PFSK-1 (cell line): Measurements from ENCODE around the gene TVP23A.

Source experiments
- FOXP2 ChIP-seq: optimal IDR thresholded peaks from 2 replicates; pipeline ENCODE3; 2011; ENCODE audit warnings: borderline replicate concordance, control low read depth, inconsistent platforms; ENCODE audit not compliant: insufficient read depth; ENCODE audit errors: extremely low read length, extremely low read depth
- POLR2AphosphoS5 ChIP-seq: IDR thresholded peaks from 2 replicates; pipeline ENCODE4 v1.6.1; 2012; ENCODE audit warnings: low read depth, mild to moderate bottlenecking, control low read depth, low read length, moderate library complexity
- SIN3A ChIP-seq: IDR thresholded peaks from 2 replicates; pipeline ENCODE4 v1.6.1; 2012; ENCODE audit warnings: mild to moderate bottlenecking, low read length, moderate library complexity, borderline replicate concordance; ENCODE audit not compliant: insufficient read depth
- TAF1 ChIP-seq: IDR thresholded peaks from 2 replicates; pipeline ENCODE4 v1.6.1; 2012; ENCODE audit warnings: low read length, control low read depth, borderline replicate concordance; ENCODE audit not compliant: insufficient read depth
- TF ChIP-seq, protein P1 (sequence below), 2 experiments: IDR thresholded peaks; 2 replicates each; pipeline versions ENCODE4 v1.6.1 to v1.8.0; 2011 to 2012; ENCODE audit warnings: low read depth in 2 of 2, low read length in 2 of 2, control low read depth in 1 of 2, inconsistent platforms in 1 of 2, mild to moderate bottlenecking in 1 of 2, moderate library complexity in 1 of 2; ENCODE audit not compliant: insufficient read depth in 1 of 2

Gene TVP23A

GRCh38 chr16:10770907-10771306, 47.7 kb downstream of the TVP23A start:
- TF ChIP-seq SIN3A (no peak), FOXP2 (no peak), POLR2AphosphoS5 (no peak), TAF1 (no peak)
- TF ChIP-seq, protein P1, sequence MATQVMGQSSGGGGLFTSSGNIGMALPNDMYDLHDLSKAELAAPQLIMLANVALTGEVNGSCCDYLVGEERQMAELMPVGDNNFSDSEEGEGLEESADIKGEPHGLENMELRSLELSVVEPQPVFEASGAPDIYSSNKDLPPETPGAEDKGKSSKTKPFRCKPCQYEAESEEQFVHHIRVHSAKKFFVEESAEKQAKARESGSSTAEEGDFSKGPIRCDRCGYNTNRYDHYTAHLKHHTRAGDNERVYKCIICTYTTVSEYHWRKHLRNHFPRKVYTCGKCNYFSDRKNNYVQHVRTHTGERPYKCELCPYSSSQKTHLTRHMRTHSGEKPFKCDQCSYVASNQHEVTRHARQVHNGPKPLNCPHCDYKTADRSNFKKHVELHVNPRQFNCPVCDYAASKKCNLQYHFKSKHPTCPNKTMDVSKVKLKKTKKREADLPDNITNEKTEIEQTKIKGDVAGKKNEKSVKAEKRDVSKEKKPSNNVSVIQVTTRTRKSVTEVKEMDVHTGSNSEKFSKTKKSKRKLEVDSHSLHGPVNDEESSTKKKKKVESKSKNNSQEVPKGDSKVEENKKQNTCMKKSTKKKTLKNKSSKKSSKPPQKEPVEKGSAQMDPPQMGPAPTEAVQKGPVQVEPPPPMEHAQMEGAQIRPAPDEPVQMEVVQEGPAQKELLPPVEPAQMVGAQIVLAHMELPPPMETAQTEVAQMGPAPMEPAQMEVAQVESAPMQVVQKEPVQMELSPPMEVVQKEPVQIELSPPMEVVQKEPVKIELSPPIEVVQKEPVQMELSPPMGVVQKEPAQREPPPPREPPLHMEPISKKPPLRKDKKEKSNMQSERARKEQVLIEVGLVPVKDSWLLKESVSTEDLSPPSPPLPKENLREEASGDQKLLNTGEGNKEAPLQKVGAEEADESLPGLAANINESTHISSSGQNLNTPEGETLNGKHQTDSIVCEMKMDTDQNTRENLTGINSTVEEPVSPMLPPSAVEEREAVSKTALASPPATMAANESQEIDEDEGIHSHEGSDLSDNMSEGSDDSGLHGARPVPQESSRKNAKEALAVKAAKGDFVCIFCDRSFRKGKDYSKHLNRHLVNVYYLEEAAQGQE (IDR thresholded peaks at IDR 0.05; ENCODE audit: insufficient read depth in 1 of 2, low read depth in 2 of 2, low read length in 2 of 2) = no peak

DNA sequence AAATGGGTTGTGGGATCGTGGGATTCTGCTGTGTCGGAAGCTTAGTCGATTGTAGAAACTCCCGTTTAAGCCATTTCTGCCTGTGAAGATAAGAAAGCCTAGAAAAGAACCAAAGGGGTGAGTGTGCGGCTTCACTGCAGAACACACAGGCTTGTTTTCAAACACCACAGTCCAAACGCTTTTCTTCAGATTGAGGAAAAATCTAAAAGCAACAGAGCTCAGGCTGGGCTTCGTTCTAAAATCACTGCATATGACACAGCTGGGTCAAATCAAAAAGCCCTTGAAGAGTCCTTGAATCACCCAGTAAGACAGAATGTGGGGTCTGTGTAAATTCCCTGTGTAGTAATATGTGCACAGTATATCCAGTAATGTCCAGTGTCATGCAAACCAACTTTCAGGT, 49.2 kb downstream of the TVP23A start:
- TF ChIP-seq, protein P1 (IDR thresholded peaks at IDR 0.05; ENCODE audit: insufficient read depth in 1 of 2, low read depth in 2 of 2, low read length in 2 of 2) = no peak
- TF ChIP-seq SIN3A = no peak
- no peak for TF ChIP-seq POLR2AphosphoS5
- TF ChIP-seq TAF1 = no peak
- no peak for TF ChIP-seq FOXP2

GRCh38 chr16:10767127-10767526, 51.5 kb downstream of the TVP23A start:
- no peak for TF ChIP-seq FOXP2
- TF ChIP-seq, protein P1 (IDR thresholded peaks at IDR 0.05; ENCODE audit: insufficient read depth in 1 of 2, low read depth in 2 of 2, low read length in 2 of 2) = no peak
- no peak for TF ChIP-seq POLR2AphosphoS5
- no peak for TF ChIP-seq TAF1
- no peak for TF ChIP-seq SIN3A

GRCh38 chr16:10765772-10766171, 52.8 kb downstream of the TVP23A start:
- no peak for TF ChIP-seq POLR2AphosphoS5
- TF ChIP-seq FOXP2 = no peak
- no peak for TF ChIP-seq TAF1
- TF ChIP-seq SIN3A = no peak
- TF ChIP-seq, protein P1 (IDR thresholded peaks at IDR 0.05; ENCODE audit: insufficient read depth in 1 of 2, low read depth in 2 of 2, low read length in 2 of 2) = no peak

- TF ChIP-seq TAF1 = no peak
- TF ChIP-seq POLR2AphosphoS5 = no peak
- TF ChIP-seq, protein P1 (IDR thresholded peaks at IDR 0.05; ENCODE audit: insufficient read depth in 1 of 2, low read depth in 2 of 2, low read length in 2 of 2) = no peak
- TF ChIP-seq SIN3A = no peak
- TF ChIP-seq FOXP2 = no peak
Observed at GRCh38 chr16:10763456-10763855, 55.1 kb downstream of the TVP23A start.
